HCT116 (cell line): Measurements from ENCODE around the gene ZEB2. TPM values are rescaled to one million over a fixed set of nuclear protein-coding genes. Genes with fewer than 3 reads are reported as not detected.

Source experiments
- ATAC-seq: fragments of 200-7000 bp; cut with Tn5 transposase; 2 replicates; pipeline ENCODE4 v1.9.1; 2020; ENCODE audit warnings: mild to moderate bottlenecking, moderate library complexity
- BruUV-seq: library from RNA; stranded (reverse); fragments of 400-500 nt; replicated peaks from 2 replicates; lab custom pipeline; 2021; lab: Mats Ljungman, UMichigan
- CTCF ChIA-PET: fragments of 300-600 bp; sonication (Branson Sonifier 250); formaldehyde crosslinking; loops from one replicate; lab custom pipeline; 2021; ENCODE audit warnings: antibody characterized with exemption; lab: Charles Lee
- POLR2A ChIA-PET: fragments of 300-600, 350-600 bp; sonication (Branson Sonifier 250); formaldehyde crosslinking; loops from one replicate; lab custom pipeline; 2021; ENCODE audit warnings: antibody characterized with exemption; lab: Charles Lee
- RAD21 ChIA-PET, 2 experiments: fragments of 300-600 bp; sonication (Branson Sonifier 250); formaldehyde crosslinking; loops; one replicate each; lab custom pipeline; 2023; ENCODE audit warnings: low total read pairs in 2 of 2; ENCODE audit not compliant: uncharacterized antibody in 2 of 2, unreplicated experiment in 2 of 2, low non-redundant PET in 1 of 2; lab: Charles Lee
- DNase-seq: peaks from one replicate; pipeline ENCODE4 v3.0.0-alpha.2; 2010; ENCODE audit warnings: low read depth, low spot score
- H2AFZ ChIP-seq: fragments of 200-600 bp; shearing (Covaris generic), sonication (generic); 2 replicates; pipeline ENCODE4 v1.6.1; 2017; ENCODE audit warnings: low read depth, mixed run types, mixed read lengths, antibody characterized with exemption, low read length; ENCODE audit not compliant: poor library complexity, severe bottlenecking
- H3K27ac ChIP-seq: 2 replicates; pipeline ENCODE4 v1.5.1; 2012; ENCODE audit warnings: low read depth, low read length
- H3K27me3 ChIP-seq: fragments of 200-600 bp; sonication (generic); 2 replicates; pipeline ENCODE4 v1.6.1; 2016; ENCODE audit warnings: mixed run types, low read length, mixed read lengths; ENCODE audit not compliant: insufficient read depth
- H3K36me3 ChIP-seq, 2 experiments: fragments of 200-500 bp in 1 of 2; fragments of 200-600 bp in 1 of 2; sonication (Bioruptor generic) in 1 of 2; sonication (generic) in 1 of 2; 2 replicates each; pipeline versions ENCODE4 v1.5.1 to v1.6.1; 2014 to 2016; ENCODE audit warnings: low read length in 2 of 2, inconsistent platforms in 1 of 2, mixed read lengths in 1 of 2, mixed run types in 1 of 2; ENCODE audit not compliant: insufficient read depth in 2 of 2, control insufficient read depth in 1 of 2
- H3K4me1 ChIP-seq, 2 experiments: fragments of 200-600 bp in 1 of 2; sonication (generic) in 1 of 2; 2 replicates each; pipeline versions ENCODE4 v1.5.1 to v1.6.1; 2012 to 2017; ENCODE audit warnings: low read length in 2 of 2, inconsistent platforms in 1 of 2, mild to moderate bottlenecking in 1 of 2, mixed read lengths in 1 of 2, mixed run types in 1 of 2, moderate library complexity in 1 of 2; ENCODE audit not compliant: insufficient read depth in 2 of 2, control insufficient read depth in 1 of 2
- H3K4me2 ChIP-seq: fragments of 200-600 bp; sonication (generic); 2 replicates; pipeline ENCODE4 v1.6.1; 2017; ENCODE audit warnings: mixed run types, low read length, mixed read lengths
- H3K4me3 ChIP-seq, 2 experiments: fragments of 200-600 bp in 1 of 2; sonication (generic) in 1 of 2; replicated peaks in 1 of 2; 2 replicates each; pipeline ENCODE4 v1.5.1; 2011 to 2016; ENCODE audit warnings: low read length in 2 of 2, control low read depth in 1 of 2, low read depth in 1 of 2, mild to moderate bottlenecking in 1 of 2, mixed read lengths in 1 of 2, mixed run types in 1 of 2
- H3K79me2 ChIP-seq: fragments of 200-600 bp; sonication (generic); 2 replicates; pipeline ENCODE4 v1.6.1; 2017; ENCODE audit warnings: mild to moderate bottlenecking, mixed run types, low read length, moderate library complexity, mixed read lengths; ENCODE audit not compliant: insufficient read depth
- H3K9ac ChIP-seq: fragments of 200-600 bp; sonication (generic); 2 replicates; pipeline ENCODE4 v1.6.1; 2016; ENCODE audit warnings: low read length, mixed read lengths
- H3K9me2 ChIP-seq: fragments of 200-600 bp; sonication (generic), shearing (Covaris generic); 2 replicates; pipeline ENCODE4 v1.6.1; 2017; ENCODE audit warnings: mixed run types, mild to moderate bottlenecking, moderate library complexity; ENCODE audit not compliant: insufficient read depth
- H3K9me3 ChIP-seq, 2 experiments: fragments of 200-500 bp in 1 of 2; fragments of 200-600 bp in 1 of 2; sonication (Bioruptor generic) in 1 of 2; sonication (generic) in 1 of 2; 2 replicates each; pipeline ENCODE4 v1.6.1; 2014 to 2017; ENCODE audit warnings: low read length in 2 of 2, mixed read lengths in 2 of 2, inconsistent platforms in 1 of 2, low read depth in 1 of 2, mild to moderate bottlenecking in 1 of 2, mixed run types in 1 of 2, moderate library complexity in 1 of 2; ENCODE audit not compliant: control insufficient read depth in 1 of 2, insufficient read depth in 1 of 2
- H4K20me1 ChIP-seq: fragments of 200-600 bp; sonication (generic), shearing (Covaris generic); 2 replicates; pipeline ENCODE4 v1.6.1; 2017; ENCODE audit warnings: mixed run types, mild to moderate bottlenecking, moderate library complexity; ENCODE audit not compliant: insufficient read depth
- CBX3 ChIP-seq: IDR thresholded peaks from 2 replicates; pipeline ENCODE4 v1.6.1; 2012; ENCODE audit warnings: low read depth
- CEBPB ChIP-seq: IDR thresholded peaks from 2 replicates; pipeline ENCODE4 v1.6.1; 2012; ENCODE audit warnings: low read depth
- EGR1 ChIP-seq: IDR thresholded peaks from 2 replicates; pipeline ENCODE4 v1.6.1; 2012; ENCODE audit warnings: low read depth
- ELF1 ChIP-seq: IDR thresholded peaks from 2 replicates; pipeline ENCODE4 v1.6.1; 2012; ENCODE audit warnings: low read depth, borderline replicate concordance
- EZH2 ChIP-seq: fragments of 200-600 bp; sonication (generic); IDR thresholded peaks from 2 replicates; pipeline ENCODE4 v1.6.1; 2017; ENCODE audit warnings: antibody characterized with exemption, mixed run types
- EZH2phosphoT487 ChIP-seq: fragments of 200-600 bp; IDR thresholded peaks from 2 replicates; pipeline ENCODE4 v1.6.1; 2018; ENCODE audit warnings: antibody characterized with exemption, borderline replicate concordance
- FOSL1 ChIP-seq: IDR thresholded peaks from 2 replicates; pipeline ENCODE4 v1.6.1; 2012; ENCODE audit warnings: low read depth
- JUND ChIP-seq: IDR thresholded peaks from 2 replicates; pipeline ENCODE4 v1.6.1; 2012
- POLR2A ChIP-seq: IDR thresholded peaks from 2 replicates; pipeline ENCODE4 v1.7.0; 2011; ENCODE audit warnings: borderline replicate concordance; ENCODE audit not compliant: insufficient read depth, insufficient read length; ENCODE audit errors: extremely low read depth
- RAD21 ChIP-seq: IDR thresholded peaks from 2 replicates; pipeline ENCODE4 v1.6.1; 2012; ENCODE audit warnings: low read depth, mild to moderate bottlenecking
- SIN3A ChIP-seq: IDR thresholded peaks from 2 replicates; pipeline ENCODE4 v1.6.1; 2012; ENCODE audit warnings: low read depth
- SP1 ChIP-seq: IDR thresholded peaks from 2 replicates; pipeline ENCODE4 v1.6.1; 2012; ENCODE audit warnings: low read depth
- SRF ChIP-seq: IDR thresholded peaks from 2 replicates; pipeline ENCODE4 v1.6.1; 2012; ENCODE audit warnings: low read depth
- TCF7L2 ChIP-seq: IDR thresholded peaks from 2 replicates; pipeline ENCODE4 v1.7.0; 2011; ENCODE audit warnings: borderline replicate concordance, inconsistent platforms; ENCODE audit not compliant: insufficient read depth, insufficient read length; ENCODE audit errors: extremely low read depth
- YY1 ChIP-seq: IDR thresholded peaks from 2 replicates; pipeline ENCODE4 v1.6.1; 2011; ENCODE audit warnings: low read length, low read depth, moderate library complexity, mild to moderate bottlenecking; ENCODE audit not compliant: insufficient replicate concordance; ENCODE audit errors: extremely low read depth
- ZFX ChIP-seq: fragments of 450-650 bp; IDR thresholded peaks from 2 replicates; pipeline ENCODE4 v1.6.1; 2017
- intact Hi-C: fragments of 100-400 bp; cut with micrococcal nuclease; formaldehyde crosslinking; loops from 2 replicates; pipeline ENCODE4 v1.10.0; 2022
- total RNA-seq: library from RNA; stranded (reverse); gene quantifications from one replicate; pipeline ENCODE4 v1.2.1, GENCODE V29; 2021; ENCODE audit not compliant: unreplicated experiment
- TF ChIP-seq, protein P1 (sequence below): IDR thresholded peaks from 2 replicates; pipeline ENCODE4 v1.6.1; 2012
- TF ChIP-seq, protein P2 (sequence below): IDR thresholded peaks from 2 replicates; pipeline ENCODE4 v1.6.1; 2012
- TF ChIP-seq, protein P3 (sequence below), 3 experiments: fragments of 200-600 bp in 1 of 3; sonication (generic) in 1 of 3; IDR thresholded peaks in 2 of 3; conservative IDR thresholded peaks in 1 of 3; 2 replicates each; pipeline ENCODE4 v1.5.1; 2012 to 2017; ENCODE audit warnings: low read depth in 2 of 3, low read length in 2 of 3, antibody characterized with exemption in 1 of 3, borderline replicate concordance in 1 of 3, control low read depth in 1 of 3, mild to moderate bottlenecking in 1 of 3, mixed read lengths in 1 of 3, mixed run types in 1 of 3, moderate library complexity in 1 of 3; ENCODE audit not compliant: insufficient read depth in 1 of 3
- TF ChIP-seq, protein P4 (sequence below): IDR thresholded peaks from 2 replicates; pipeline ENCODE4 v1.6.1; 2011; ENCODE audit warnings: mild to moderate bottlenecking, low read length, moderate library complexity; ENCODE audit not compliant: insufficient replicate concordance; ENCODE audit errors: extremely low read depth

Gene ZEB2
- total RNA-seq, 1 experiment from 2014 or later: 0.81 TPM

DNA sequence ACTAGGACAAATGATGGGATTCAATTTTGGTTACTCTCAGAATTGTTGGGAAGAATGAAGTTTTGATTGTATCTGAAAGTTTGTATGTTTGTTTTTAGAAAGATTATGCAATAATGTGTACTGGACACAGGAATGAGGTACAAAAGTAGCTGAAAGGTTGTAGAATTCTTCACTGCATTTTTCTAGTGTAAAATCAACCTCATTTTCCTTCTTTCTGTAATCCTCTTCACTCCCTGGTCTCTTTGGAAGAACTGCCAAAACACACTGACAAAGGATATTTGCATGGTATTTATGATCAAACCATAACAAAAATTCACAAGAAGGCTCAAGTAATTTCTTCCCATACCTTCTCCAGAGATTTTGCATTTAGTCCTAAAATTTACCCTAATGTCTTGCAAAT lies 110.7 kb downstream of the ZEB2 start (continued):
- TF ChIP-seq YY1 (no peak), ZFX (no peak), TCF7L2 (no peak), EZH2 (no peak), RAD21 (no peak), JUND (no peak), CBX3 (no peak)
- TF ChIP-seq, protein P1, sequence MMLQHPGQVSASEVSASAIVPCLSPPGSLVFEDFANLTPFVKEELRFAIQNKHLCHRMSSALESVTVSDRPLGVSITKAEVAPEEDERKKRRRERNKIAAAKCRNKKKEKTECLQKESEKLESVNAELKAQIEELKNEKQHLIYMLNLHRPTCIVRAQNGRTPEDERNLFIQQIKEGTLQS: no peak

DNA sequence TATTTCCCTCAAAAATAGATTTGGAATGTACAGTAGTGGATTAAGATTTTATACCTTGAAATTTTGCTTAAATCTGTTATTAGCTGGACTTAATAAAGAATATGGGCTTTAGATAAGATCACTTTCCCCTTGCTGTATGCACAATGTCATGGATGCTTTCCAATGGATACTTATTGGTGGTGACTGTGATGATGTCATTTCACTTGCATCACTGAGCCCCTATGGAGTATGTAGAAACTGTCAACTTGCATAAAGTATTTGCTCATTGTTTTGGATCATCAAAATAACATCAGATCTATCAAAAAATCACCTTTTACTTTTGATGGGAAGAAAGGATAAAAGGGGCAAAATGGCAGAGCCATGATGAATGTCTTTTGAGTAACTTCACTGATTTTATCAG lies 112.7 kb downstream of the ZEB2 start:
- Histone ChIP-seq H2AFZ (no peak overlapping the region), H3K9ac (no peak overlapping the region), H3K27ac (no peak overlapping the region), H3K4me3 (no peak overlapping the region), H3K9me2 (no peaks in the 10 kb centered on the region), H3K9me3 (no peaks in the 10 kb centered on the region), H3K79me2 (no peaks in the 10 kb centered on the region), H3K4me2 (no peak overlapping the region), H3K36me3 (no peaks in the 10 kb centered on the region), H4K20me1 (no peaks in the 10 kb centered on the region), H3K4me1 (no peaks in the 10 kb centered on the region), H3K27me3 (no peaks in the 10 kb centered on the region)
- ChIA-PET POLR2A (no interaction called here), CTCF (no interaction called here), RAD21 (no interaction called here)
- intact Hi-C loops: no loop called here
- ATAC-seq (no peak), DNase-seq (no peak)
- no TSS peak for BruUV-seq
- TF ChIP-seq FOSL1 (no peak), SP1 (no peak), YY1 (no peak), CEBPB (no peak), EZH2phosphoT487 (no peak), EGR1 (no peak), SIN3A (no peak), RAD21 (no peak), ELF1 (no peak), POLR2A (no peak), JUND (no peak), SRF (no peak), EZH2 (no peak)
- TF ChIP-seq, protein P2, sequence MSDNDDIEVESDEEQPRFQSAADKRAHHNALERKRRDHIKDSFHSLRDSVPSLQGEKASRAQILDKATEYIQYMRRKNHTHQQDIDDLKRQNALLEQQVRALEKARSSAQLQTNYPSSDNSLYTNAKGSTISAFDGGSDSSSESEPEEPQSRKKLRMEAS: no peak
- TF ChIP-seq, protein P3, sequence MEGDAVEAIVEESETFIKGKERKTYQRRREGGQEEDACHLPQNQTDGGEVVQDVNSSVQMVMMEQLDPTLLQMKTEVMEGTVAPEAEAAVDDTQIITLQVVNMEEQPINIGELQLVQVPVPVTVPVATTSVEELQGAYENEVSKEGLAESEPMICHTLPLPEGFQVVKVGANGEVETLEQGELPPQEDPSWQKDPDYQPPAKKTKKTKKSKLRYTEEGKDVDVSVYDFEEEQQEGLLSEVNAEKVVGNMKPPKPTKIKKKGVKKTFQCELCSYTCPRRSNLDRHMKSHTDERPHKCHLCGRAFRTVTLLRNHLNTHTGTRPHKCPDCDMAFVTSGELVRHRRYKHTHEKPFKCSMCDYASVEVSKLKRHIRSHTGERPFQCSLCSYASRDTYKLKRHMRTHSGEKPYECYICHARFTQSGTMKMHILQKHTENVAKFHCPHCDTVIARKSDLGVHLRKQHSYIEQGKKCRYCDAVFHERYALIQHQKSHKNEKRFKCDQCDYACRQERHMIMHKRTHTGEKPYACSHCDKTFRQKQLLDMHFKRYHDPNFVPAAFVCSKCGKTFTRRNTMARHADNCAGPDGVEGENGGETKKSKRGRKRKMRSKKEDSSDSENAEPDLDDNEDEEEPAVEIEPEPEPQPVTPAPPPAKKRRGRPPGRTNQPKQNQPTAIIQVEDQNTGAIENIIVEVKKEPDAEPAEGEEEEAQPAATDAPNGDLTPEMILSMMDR (IDR thresholded peaks at IDR 0.05 in 2 of 3, conservative IDR thresholded peaks at IDR 0.05 in 1 of 3; ENCODE audit: borderline replicate concordance in 1 of 3, insufficient read depth in 1 of 3, low read depth in 2 of 3, low read length in 2 of 3): no peak
- TF ChIP-seq, protein P1: no peak
- TF ChIP-seq, protein P4, sequence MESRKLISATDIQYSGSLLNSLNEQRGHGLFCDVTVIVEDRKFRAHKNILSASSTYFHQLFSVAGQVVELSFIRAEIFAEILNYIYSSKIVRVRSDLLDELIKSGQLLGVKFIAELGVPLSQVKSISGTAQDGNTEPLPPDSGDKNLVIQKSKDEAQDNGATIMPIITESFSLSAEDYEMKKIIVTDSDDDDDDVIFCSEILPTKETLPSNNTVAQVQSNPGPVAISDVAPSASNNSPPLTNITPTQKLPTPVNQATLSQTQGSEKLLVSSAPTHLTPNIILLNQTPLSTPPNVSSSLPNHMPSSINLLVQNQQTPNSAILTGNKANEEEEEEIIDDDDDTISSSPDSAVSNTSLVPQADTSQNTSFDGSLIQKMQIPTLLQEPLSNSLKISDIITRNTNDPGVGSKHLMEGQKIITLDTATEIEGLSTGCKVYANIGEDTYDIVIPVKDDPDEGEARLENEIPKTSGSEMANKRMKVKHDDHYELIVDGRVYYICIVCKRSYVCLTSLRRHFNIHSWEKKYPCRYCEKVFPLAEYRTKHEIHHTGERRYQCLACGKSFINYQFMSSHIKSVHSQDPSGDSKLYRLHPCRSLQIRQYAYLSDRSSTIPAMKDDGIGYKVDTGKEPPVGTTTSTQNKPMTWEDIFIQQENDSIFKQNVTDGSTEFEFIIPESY: no peak
